IPS-20b (cell line): ENCODE results near the gene RPS15.
A peak's percentile ranks its signal among the peaks of the same experiment; 100 is the strongest.

Source experiments
- H3K27ac ChIP-seq: one replicate; pipeline ENCODE4 v1.5.1; 2013; ENCODE audit warnings: low read length
- H3K27me3 ChIP-seq: 2 replicates; pipeline ENCODE4 v1.6.1; 2013; ENCODE audit warnings: mild to moderate bottlenecking, low read length, inconsistent platforms; ENCODE audit not compliant: insufficient read depth
- H3K36me3 ChIP-seq: 2 replicates; pipeline ENCODE4 v1.6.1; 2013; ENCODE audit warnings: low read depth, mild to moderate bottlenecking, inconsistent platforms, low read length, moderate library complexity; ENCODE audit not compliant: insufficient read depth
- H3K4me1 ChIP-seq: 2 replicates; pipeline ENCODE4 v1.6.1; 2013; ENCODE audit warnings: mild to moderate bottlenecking, control low read depth, inconsistent platforms, low read length, moderate library complexity; ENCODE audit not compliant: insufficient read depth
- H3K4me3 ChIP-seq: 2 replicates; pipeline ENCODE4 v1.5.1; 2013; ENCODE audit warnings: mild to moderate bottlenecking, low read length, inconsistent platforms
- H3K9ac ChIP-seq: 2 replicates; pipeline ENCODE4 v1.6.1; 2013; ENCODE audit warnings: low read depth, mild to moderate bottlenecking, inconsistent platforms, low read length, moderate library complexity
- H3K9me3 ChIP-seq: 2 replicates; pipeline ENCODE4 v1.6.1; 2013; ENCODE audit warnings: mild to moderate bottlenecking, low read depth, low read length, inconsistent platforms; ENCODE audit not compliant: insufficient read depth

RPS15 gene

GRCh38 chr19:1483131-1483978, 45.2 kb downstream of the RPS15 start:
- Histone ChIP-seq H3K4me1 (no peaks in the 10 kb centered on the region), H3K27ac (no peak overlapping the region), H3K9ac (no peak overlapping the region)

GRCh38 chr19:1483979-1484428, 45.8 kb downstream of the RPS15 start:
- H3K9ac ChIP-seq = no peak overlapping the region
- H3K9me3 ChIP-seq = no peaks in the 10 kb centered on the region
- no peaks in the 10 kb centered on the region for H3K36me3 ChIP-seq
- H3K4me3 ChIP-seq = no peak overlapping the region
- no peaks in the 10 kb centered on the region for H3K27me3 ChIP-seq
- no peaks in the 10 kb centered on the region for H3K4me1 ChIP-seq
- H3K27ac ChIP-seq = no peak overlapping the region

More at GRCh38 chr19:1483131-1483978, 45.2 kb downstream of the RPS15 start:
- no peaks in the 10 kb centered on the region for H3K9me3 ChIP-seq
- no peaks in the 10 kb centered on the region for H3K36me3 ChIP-seq
- H3K4me3 ChIP-seq = no peak overlapping the region
- H3K27me3 ChIP-seq = no peaks in the 10 kb centered on the region

- peaks cover 9% of the 10 kb centered on the region for H3K27me3 ChIP-seq
- H3K9me3 ChIP-seq = no peaks in the 10 kb centered on the region
- no peak overlapping the region for H3K4me3 ChIP-seq
- no peaks in the 10 kb centered on the region; the same call in 1 of the 2 replicates for H3K4me1 ChIP-seq
- H3K36me3 ChIP-seq = no peaks in the 10 kb centered on the region
- no peak overlapping the region for H3K27ac ChIP-seq
- no peak overlapping the region for H3K9ac ChIP-seq
Measured at GRCh38 chr19:1486720-1487575, 48.8 kb downstream of the RPS15 start.

- Histone ChIP-seq H3K4me3 (no peak overlapping the region), H3K9ac (no peak overlapping the region), H3K9me3 (no peaks in the 10 kb centered on the region), H3K27ac (no peak overlapping the region), H3K4me1 (no peaks in the 10 kb centered on the region; the same call in 1 of the 2 replicates), H3K27me3 (peaks cover 17% of the 10 kb centered on the region), H3K36me3 (no peaks in the 10 kb centered on the region)
Measured at GRCh38 chr19:1487576-1488281, 49.5 kb downstream of the RPS15 start.

- Histone ChIP-seq H3K27me3 (peaks cover 22% of the 10 kb centered on the region), H3K36me3 (no peaks in the 10 kb centered on the region), H3K4me3 (no peak overlapping the region), H3K4me1 (no peaks in the 10 kb centered on the region; the same call in 1 of the 2 replicates), H3K27ac (no peak overlapping the region), H3K9me3 (no peaks in the 10 kb centered on the region), H3K9ac (no peak overlapping the region)
Measured at GRCh38 chr19:1488282-1488601, 50.0 kb downstream of the RPS15 start.

GRCh38 chr19:1489463-1490310, 51.5 kb downstream of the RPS15 start:
- Histone ChIP-seq H3K9me3 (no peaks in the 10 kb centered on the region), H3K36me3 (no peaks in the 10 kb centered on the region), H3K4me3 (peak overlapping the region; percentile 89), H3K9ac (peak overlapping the region; percentile 75; the same call in 1 of the 2 replicates), H3K27me3 (peaks cover 25% of the 10 kb centered on the region), H3K4me1 (no peaks in the 10 kb centered on the region; the same call in 1 of the 2 replicates), H3K27ac (no peak overlapping the region)
